Urinary bladder (tissue), 4 donors: ENCODE data around the gene LRWD1. TPM values are rescaled to one million over a fixed set of nuclear protein-coding genes. Genes with fewer than 3 reads are reported as not detected.
"Not testable (repeated sequence)": the region's sequence is repeated elsewhere in the genome, so short reads cannot be mapped to it uniquely, and the experiment has no call there.

Source experiments
- DNase-seq: peaks from one replicate; pipeline ENCODE4 v3.0.0-alpha.2; 2015; ENCODE audit errors: extremely low spot score
- H3K27ac ChIP-seq: one replicate; pipeline ENCODE4 v1.5.1; 2013; ENCODE audit warnings: low read depth, mild to moderate bottlenecking, moderate library complexity
- H3K36me3 ChIP-seq: one replicate; pipeline ENCODE4 v1.6.1; 2013; ENCODE audit warnings: mild to moderate bottlenecking, moderate library complexity; ENCODE audit not compliant: insufficient read depth
- H3K4me1 ChIP-seq: one replicate; pipeline ENCODE4 v1.6.1; 2013; ENCODE audit warnings: mild to moderate bottlenecking, moderate library complexity; ENCODE audit not compliant: insufficient read depth
- H3K4me3 ChIP-seq: one replicate; pipeline ENCODE4 v1.5.1; 2013; ENCODE audit warnings: low read depth, low read length
- WGBS: extraction: QIAGEN DNeasy Blood & Tissue Kit; methylation state at CpG from one replicate; pipeline ENCODE4 v1.1.7; 2013; 5-methylcytosine and 5-hydroxymethylcytosine counted together
- polyA plus RNA-seq: library from polyadenylated mRNA; stranded (reverse); fragments of 200-250 nt; gene quantifications from one replicate; pipeline ENCODE4 v1.2.3, GENCODE V29; 2013
- total RNA-seq: library from RNA; depleted of rRNA; stranded (reverse); fragments of >200 nt; gene quantifications from one replicate; pipeline ENCODE4 v1.2.3, GENCODE V29; 2014
- donor health status: healthy with polysubstance abuse.
- donor health status: healthy.

Gene LRWD1
- total and polyA plus RNA-seq, 2 donors = 8.6 to 17.5 TPM

DNA sequence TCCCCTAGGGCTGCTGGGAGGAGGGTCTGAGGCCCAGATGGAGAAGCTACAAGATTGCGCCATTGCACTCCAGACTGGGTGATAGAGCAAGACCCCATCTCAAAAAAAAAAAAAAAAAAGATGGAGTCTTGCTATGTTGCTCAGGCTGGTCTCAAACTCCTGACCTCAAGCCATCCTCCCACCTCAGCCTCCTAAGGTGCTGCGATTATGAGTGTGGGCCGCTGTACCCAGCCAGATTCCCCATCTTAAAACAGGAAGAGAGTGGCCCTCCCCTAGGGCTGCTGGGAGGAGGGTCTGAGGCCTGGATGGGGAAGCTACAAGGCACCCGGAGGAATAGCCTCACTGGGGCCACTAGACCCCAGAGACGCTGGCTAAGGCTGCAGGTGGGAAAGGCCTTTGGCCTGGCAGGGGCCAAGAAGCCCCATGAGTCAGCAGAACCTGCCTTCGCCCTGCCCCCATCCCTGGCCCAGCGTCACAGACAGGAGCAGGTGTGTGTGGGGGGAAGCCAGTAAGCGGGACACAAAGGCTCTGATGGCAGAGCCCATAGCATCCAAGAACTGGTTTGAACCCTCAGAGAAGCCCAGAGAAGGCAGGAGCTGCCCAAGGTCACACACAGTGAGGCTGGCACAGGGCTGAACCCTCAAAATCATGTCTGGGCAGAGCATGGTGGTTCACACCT lies 42.8 kb downstream of the LRWD1 start:
- H3K27ac ChIP-seq, H3K4me3 ChIP-seq, H3K36me3 ChIP-seq, DNase-seq, H3K4me1 ChIP-seq: not testable (repeated sequence)
- 84% methylated on average over 2 of the region's 8 CpGs for WGBS

DNA sequence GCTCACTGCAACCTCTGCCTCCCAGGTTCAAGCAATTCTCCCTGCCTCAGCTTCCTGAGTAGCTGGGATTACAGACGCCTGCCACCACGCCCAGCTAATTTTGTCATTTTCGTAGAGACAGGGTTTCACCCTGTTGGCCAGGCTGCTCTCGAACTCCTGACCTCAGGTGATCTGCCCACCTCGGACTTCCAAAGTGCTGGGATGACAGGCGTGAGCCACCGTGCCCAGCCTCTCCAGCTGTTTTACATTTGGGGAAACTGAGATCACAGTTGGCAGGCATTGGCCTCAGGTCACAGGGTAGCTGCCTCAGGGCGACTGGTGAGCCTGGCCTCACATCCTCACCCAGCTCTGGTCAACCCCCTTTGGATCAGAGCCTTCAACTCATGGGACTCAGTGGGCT lies 45.8 kb downstream of the LRWD1 start:
- H3K27ac ChIP-seq, DNase-seq, H3K36me3 ChIP-seq, H3K4me3 ChIP-seq, H3K4me1 ChIP-seq: not testable (repeated sequence)
- WGBS = 74% methylated on average over 4 of the region's 8 CpGs

GRCh38 chr7:102511860-102512522 lies 47.2 kb downstream of the LRWD1 start:
- not testable (repeated sequence) for H3K4me1 ChIP-seq, DNase-seq, H3K36me3 ChIP-seq, H3K4me3 ChIP-seq, H3K27ac ChIP-seq
- no CpG with 5 or more reads among the region's 30 CpGs for WGBS

- H3K4me1 ChIP-seq, H3K27ac ChIP-seq, H3K36me3 ChIP-seq: not testable (repeated sequence)
- peak overlapping the region; percentile 22 for H3K4me3 ChIP-seq
- DNase-seq = peak; percentile 91
- WGBS = 13% methylated on average over 5 of the region's 5 CpGs
These were observed 47.9 kb downstream of the LRWD1 start for GRCh38 chr7:102512642-102513221.

- 66% methylated on average over 2 of the region's 15 CpGs for WGBS
- not testable (repeated sequence) for H3K27ac ChIP-seq, H3K36me3 ChIP-seq, DNase-seq, H3K4me3 ChIP-seq, H3K4me1 ChIP-seq
These were observed 50.3 kb downstream of the LRWD1 start for GRCh38 chr7:102514881-102515721.

GRCh38 chr7:102515889-102516288 lies 51.1 kb downstream of the LRWD1 start:
- DNase-seq, H3K4me3 ChIP-seq, H3K36me3 ChIP-seq, H3K4me1 ChIP-seq, H3K27ac ChIP-seq: not testable (repeated sequence)
- no CpG with 5 or more reads among the region's 3 CpGs for WGBS

GRCh38 chr7:102516951-102517350 lies 52.2 kb downstream of the LRWD1 start:
- not testable (repeated sequence) for H3K27ac ChIP-seq, H3K36me3 ChIP-seq, H3K4me1 ChIP-seq, H3K4me3 ChIP-seq, DNase-seq
- no CpG with 5 or more reads among the region's 10 CpGs for WGBS

DNA sequence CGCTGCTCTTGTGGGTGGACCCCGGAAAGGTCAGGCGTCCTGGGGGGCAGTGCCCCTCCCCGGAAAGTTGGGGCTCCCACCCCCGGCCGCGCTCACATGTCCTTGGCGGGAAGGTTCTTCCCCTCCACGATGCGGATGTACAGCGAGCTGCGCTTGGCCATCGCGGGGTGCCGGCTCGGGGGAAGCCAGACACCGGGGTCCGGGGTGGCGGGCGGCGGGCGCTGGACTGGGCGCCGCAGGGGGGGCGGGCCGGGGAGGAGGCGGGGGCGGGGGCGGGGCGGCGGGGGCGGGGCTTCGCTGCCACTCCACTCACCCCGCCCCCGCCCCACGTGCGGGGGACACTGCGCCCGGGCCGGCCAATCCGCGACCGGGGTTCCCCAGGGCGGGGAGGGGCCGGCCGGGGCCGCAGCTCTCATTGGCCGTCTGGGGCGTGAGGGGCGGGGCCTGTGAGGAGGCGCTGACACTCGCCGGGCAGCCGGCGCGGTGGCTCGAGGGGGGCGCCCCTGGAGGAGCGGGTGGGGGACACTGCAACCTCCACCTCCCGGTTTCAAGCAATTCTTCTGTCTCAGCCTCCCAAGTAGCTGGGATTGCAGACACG lies 52.9 kb downstream of the LRWD1 start, which contains the start of gene RASA4B:
Gene RASA4B (minus strand): TSS at position 228 of the 598 bp plus-strand sequence. CDS start 67 bp downstream, at position 161.
- not testable (repeated sequence) for H3K4me3 ChIP-seq, DNase-seq
- under 1% methylated on average over 19 of the region's 61 CpGs for WGBS

DNA sequence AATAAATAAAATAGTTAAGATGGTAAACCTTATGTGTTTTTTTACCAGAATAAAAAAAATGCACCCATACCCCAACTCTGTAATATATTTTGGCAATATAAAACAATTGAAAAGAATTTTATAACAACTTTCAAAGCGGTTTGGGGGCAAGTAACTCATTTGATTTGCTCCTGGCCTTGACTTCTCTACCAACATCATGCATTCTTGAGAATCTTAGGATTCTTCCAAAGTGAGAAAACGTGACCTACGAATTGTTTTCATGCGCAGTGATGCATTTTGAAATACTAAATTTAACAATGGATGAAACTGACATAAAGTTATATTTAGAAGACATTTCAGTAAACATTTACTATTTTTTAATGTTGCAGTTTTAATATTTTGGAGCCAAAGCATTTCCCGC lies 56.0 kb downstream of the LRWD1 start:
- 87% methylated on average over 4 of the region's 5 CpGs for WGBS
- not testable (repeated sequence) for H3K4me3 ChIP-seq, H3K36me3 ChIP-seq, H3K4me1 ChIP-seq, H3K27ac ChIP-seq, DNase-seq

More for the DNA sequence above, 52.9 kb downstream of the LRWD1 start, which contains the start of gene RASA4B:
- H3K27ac ChIP-seq, H3K36me3 ChIP-seq, H3K4me1 ChIP-seq: not testable (repeated sequence)

Other genes starting within 250 kb of the LRWD1 start
- gene SH2B2, start 178.1 kb upstream of the LRWD1 start, total RNA-seq = 1.8 TPM
- 5.3 TPM for gene SH2B2, start 178.1 kb upstream of the LRWD1 start, polyA plus RNA-seq
- gene SPDYE6, start 108.5 kb upstream of the LRWD1 start, total RNA-seq = not detected
- gene SPDYE6, start 108.5 kb upstream of the LRWD1 start, polyA plus RNA-seq = not detected
- 15.2 TPM for gene PRKRIP1, start 68.6 kb upstream of the LRWD1 start, total RNA-seq
- 23.8 TPM for gene PRKRIP1, start 68.6 kb upstream of the LRWD1 start, polyA plus RNA-seq
- 11.5 TPM for gene ORAI2, start 31.4 kb upstream of the LRWD1 start, total RNA-seq
- 13.1 TPM for gene ORAI2, start 31.4 kb upstream of the LRWD1 start, polyA plus RNA-seq
- gene ALKBH4, start 121 bp upstream of the LRWD1 start, total RNA-seq = 9.7 TPM
- 11.8 TPM for gene ALKBH4, start 121 bp upstream of the LRWD1 start, polyA plus RNA-seq
- 12.5 TPM for gene POLR2J, start 13.9 kb downstream of the LRWD1 start, total RNA-seq
- 71.3 TPM for gene POLR2J, start 13.9 kb downstream of the LRWD1 start, polyA plus RNA-seq
- 6.1 TPM for gene RASA4B, start 52.8 kb downstream of the LRWD1 start, total RNA-seq
- 19.9 TPM for gene RASA4B, start 52.8 kb downstream of the LRWD1 start, polyA plus RNA-seq
- 15.4 TPM for gene UPK3BL2, start 78.7 kb downstream of the LRWD1 start, total RNA-seq
- gene UPK3BL2, start 78.7 kb downstream of the LRWD1 start, polyA plus RNA-seq = 15.5 TPM
- 0.16 TPM for gene SPDYE2, start 86.2 kb downstream of the LRWD1 start, total RNA-seq
- gene SPDYE2, start 86.2 kb downstream of the LRWD1 start, polyA plus RNA-seq = 0.14 TPM
- 46.1 TPM for gene POLR2J3, start 107.6 kb downstream of the LRWD1 start, total RNA-seq
- gene POLR2J3, start 107.6 kb downstream of the LRWD1 start, polyA plus RNA-seq = 53.4 TPM
- gene RASA4, start 151.8 kb downstream of the LRWD1 start, total RNA-seq = 30.9 TPM
- gene RASA4, start 151.8 kb downstream of the LRWD1 start, polyA plus RNA-seq = 74.3 TPM
- gene UPK3BL1, start 177.8 kb downstream of the LRWD1 start, total RNA-seq = 135 TPM
- gene UPK3BL1, start 177.8 kb downstream of the LRWD1 start, polyA plus RNA-seq = 49.0 TPM
- not detected for gene SPDYE2B, start 185.3 kb downstream of the LRWD1 start, total RNA-seq
- not detected for gene SPDYE2B, start 185.3 kb downstream of the LRWD1 start, polyA plus RNA-seq
- gene POLR2J2, start 206.7 kb downstream of the LRWD1 start, total RNA-seq = 7.8 TPM
- gene POLR2J2, start 206.7 kb downstream of the LRWD1 start, polyA plus RNA-seq = 0.48 TPM